BLaER1 (cell line): Measurements from ENCODE around the gene HGFAC.
A peak's percentile ranks its signal among the peaks of the same experiment; 100 is the strongest.

Experiments
- H3K27ac ChIP-seq: shearing (Covaris generic); formaldehyde crosslinking; 2 replicates; pipeline ENCODE4 v1.8.1; 2022
- H3K27me3 ChIP-seq: shearing (Covaris generic); formaldehyde crosslinking; 2 replicates; pipeline ENCODE4 v1.8.1; 2022
- H3K36me3 ChIP-seq: shearing (Covaris generic); formaldehyde crosslinking; 2 replicates; pipeline ENCODE4 v1.8.1; 2022
- H3K4me1 ChIP-seq: shearing (Covaris generic); formaldehyde crosslinking; 2 replicates; pipeline ENCODE4 v1.8.1; 2022
- H3K4me2 ChIP-seq: shearing (Covaris generic); formaldehyde crosslinking; 2 replicates; pipeline ENCODE4 v1.8.1; 2022
- H3K4me3 ChIP-seq: shearing (Covaris generic); formaldehyde crosslinking; 2 replicates; pipeline ENCODE4 v1.8.1; 2022
- H3K9ac ChIP-seq: shearing (Covaris generic); formaldehyde crosslinking; 2 replicates; pipeline ENCODE4 v1.8.1; 2022
- H3K9me3 ChIP-seq: shearing (Covaris generic); formaldehyde crosslinking; 2 replicates; pipeline ENCODE4 v1.8.1; 2022
- H4K20me1 ChIP-seq: shearing (Covaris generic); formaldehyde crosslinking; 2 replicates; pipeline ENCODE4 v1.8.1; 2022
- Cebpa-rat ChIP-seq: shearing (Covaris generic); IDR thresholded peaks from 2 replicates; pipeline ENCODE4 v1.8.1; 2022

The HGFAC gene

GRCh38 chr4:3423406-3423805 lies 18.4 kb upstream of the HGFAC start:
- Histone ChIP-seq H3K36me3 (peaks cover 78% of the 10 kb centered on the region), H3K4me1 (peaks cover 37% of the 10 kb centered on the region), H3K9me3 (no peaks in the 10 kb centered on the region), H3K27ac (no peak overlapping the region), H3K4me3 (no peak overlapping the region), H3K9ac (no peak overlapping the region), H3K4me2 (no peak overlapping the region), H4K20me1 (peaks cover 76% of the 10 kb centered on the region), H3K27me3 (no peaks in the 10 kb centered on the region)
- TF ChIP-seq Cebpa-rat: no peak

DNA sequence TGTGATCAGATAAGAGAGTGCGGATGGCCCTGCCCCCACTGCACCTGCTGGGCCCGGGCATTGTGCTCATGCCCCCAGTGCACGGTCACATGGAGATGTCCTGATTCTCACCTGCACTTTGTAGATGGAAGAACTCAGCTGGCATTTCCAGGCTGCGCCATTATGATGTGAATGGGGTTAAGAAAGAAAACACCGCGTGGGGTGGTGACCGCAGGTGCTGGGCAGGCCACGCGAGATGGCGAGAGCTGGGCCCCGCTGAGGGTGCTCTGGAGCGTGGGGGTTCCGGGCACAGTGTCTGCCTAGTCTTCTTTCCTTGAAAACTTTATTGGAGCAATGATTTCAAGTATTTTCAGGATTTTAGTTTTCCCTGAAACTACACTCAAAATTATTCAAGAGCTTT lies 17.8 kb upstream of the HGFAC start:
- no peak overlapping the region for H3K4me3 ChIP-seq
- peaks cover 76% of the 10 kb centered on the region for H4K20me1 ChIP-seq
- H3K4me2 ChIP-seq: no peak overlapping the region
- peaks cover 37% of the 10 kb centered on the region for H3K4me1 ChIP-seq
- no peaks in the 10 kb centered on the region for H3K27me3 ChIP-seq
- no peak overlapping the region for H3K9ac ChIP-seq
- H3K36me3 ChIP-seq: peaks cover 78% of the 10 kb centered on the region
- no peak overlapping the region for H3K27ac ChIP-seq
- no peaks in the 10 kb centered on the region for H3K9me3 ChIP-seq
- no peak for TF ChIP-seq Cebpa-rat

DNA sequence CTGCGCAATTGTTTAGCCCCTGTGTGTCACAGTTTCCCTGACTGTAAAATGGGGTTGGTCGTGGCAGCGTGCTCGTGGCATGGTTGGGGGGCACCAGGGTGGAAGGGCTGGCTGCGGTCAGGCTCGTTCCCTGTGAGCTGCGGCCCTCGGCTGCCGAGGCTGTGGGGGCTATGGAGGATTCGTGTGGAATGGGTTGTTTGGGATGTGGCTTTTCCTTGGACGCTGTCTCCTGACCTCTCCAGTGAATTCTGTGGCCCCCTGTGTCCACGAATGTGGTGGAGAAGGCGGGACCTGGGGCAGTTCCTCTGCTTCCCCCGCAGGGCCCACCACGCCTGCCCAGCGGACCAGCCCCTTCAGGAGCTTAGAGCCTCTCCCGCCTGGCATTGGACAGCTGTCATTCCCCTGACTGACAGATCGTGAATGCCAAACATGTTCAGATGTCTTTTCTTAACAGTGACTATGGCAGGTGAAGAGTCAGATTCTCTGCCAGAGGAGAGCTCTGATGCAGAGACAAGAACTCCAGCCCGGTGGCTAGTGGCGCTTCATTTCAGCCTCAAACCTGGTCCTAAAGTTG lies 17.2 kb upstream of the HGFAC start:
- H3K9me3 ChIP-seq: no peaks in the 10 kb centered on the region
- H3K4me3 ChIP-seq: no peak overlapping the region
- no peak for TF ChIP-seq Cebpa-rat
- H3K36me3 ChIP-seq: peaks cover 79% of the 10 kb centered on the region
- H3K4me1 ChIP-seq: peaks cover 39% of the 10 kb centered on the region
- peaks cover 79% of the 10 kb centered on the region for H4K20me1 ChIP-seq
- no peak overlapping the region for H3K9ac ChIP-seq
- H3K4me2 ChIP-seq: no peak overlapping the region
- no peak overlapping the region for H3K27ac ChIP-seq
- no peaks in the 10 kb centered on the region for H3K27me3 ChIP-seq

DNA sequence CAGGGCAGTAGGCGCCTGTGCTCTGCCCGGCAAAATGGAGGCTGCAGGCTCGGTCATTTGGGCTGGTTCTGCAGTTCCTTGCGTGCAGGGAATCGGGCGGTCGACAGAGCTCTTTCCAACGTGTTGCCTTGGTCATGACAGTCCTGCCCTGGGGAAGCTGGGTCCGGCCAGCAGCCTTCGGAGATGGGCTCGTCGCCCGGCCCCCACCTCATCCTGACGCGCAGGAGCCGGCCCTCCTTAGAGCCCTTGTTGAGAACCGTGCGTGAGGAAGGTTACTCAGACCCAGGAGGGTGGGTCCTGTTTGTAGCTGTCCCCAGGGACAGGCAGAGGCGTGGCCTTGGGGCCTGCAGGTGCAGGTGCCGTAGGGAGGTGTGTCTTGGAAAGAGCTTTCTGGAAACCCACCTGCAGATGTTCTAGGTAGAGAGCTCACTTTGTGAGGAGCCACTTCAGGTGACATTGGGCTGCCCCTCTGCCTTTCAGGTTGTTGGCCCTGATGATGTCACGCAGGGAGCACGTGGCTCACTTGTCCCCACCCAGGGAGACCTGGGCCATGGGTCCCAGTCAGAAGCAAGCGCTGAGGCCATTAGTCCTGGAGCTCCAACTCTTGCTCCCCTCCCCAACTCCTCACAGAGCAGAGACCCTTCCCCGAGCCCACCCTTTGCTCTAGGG lies 15.2 kb upstream of the HGFAC start:
- Histone ChIP-seq H3K36me3 (peaks cover 76% of the 10 kb centered on the region), H3K4me2 (peak overlapping the region; percentile 43), H3K9me3 (no peaks in the 10 kb centered on the region), H3K9ac (no peak overlapping the region), H3K4me3 (no peak overlapping the region), H3K27me3 (no peaks in the 10 kb centered on the region), H4K20me1 (peaks cover 77% of the 10 kb centered on the region), H3K4me1 (peaks cover 54% of the 10 kb centered on the region), H3K27ac (no peak overlapping the region)
- TF ChIP-seq Cebpa-rat: no peak

DNA sequence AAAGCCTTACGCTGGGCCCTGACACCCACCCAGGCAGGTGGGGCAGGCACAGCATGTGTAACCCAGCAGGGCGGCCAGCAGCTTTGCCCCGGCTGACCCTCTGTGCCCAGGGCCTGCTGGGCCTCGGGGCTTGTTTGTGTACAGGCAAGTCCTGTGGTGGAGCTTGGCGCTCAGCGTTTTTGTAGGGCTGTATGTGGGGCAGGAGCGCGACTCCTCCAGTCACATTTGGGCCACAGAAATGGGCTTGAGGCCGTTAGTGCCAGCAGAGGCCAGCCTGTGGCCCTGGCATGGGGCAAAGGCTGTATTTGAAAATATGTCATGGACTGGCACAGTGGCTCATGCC lies 14.7 kb upstream of the HGFAC start:
- peaks cover 76% of the 10 kb centered on the region for H3K36me3 ChIP-seq
- H3K27ac ChIP-seq: no peak overlapping the region
- H3K27me3 ChIP-seq: no peaks in the 10 kb centered on the region
- no peak overlapping the region for H3K9ac ChIP-seq
- no peak overlapping the region for H3K4me3 ChIP-seq
- no peaks in the 10 kb centered on the region for H3K9me3 ChIP-seq
- H3K4me2 ChIP-seq: peak overlapping the region; percentile 43
- peaks cover 77% of the 10 kb centered on the region for H4K20me1 ChIP-seq
- peaks cover 57% of the 10 kb centered on the region for H3K4me1 ChIP-seq
- TF ChIP-seq Cebpa-rat: no peak

GRCh38 chr4:3427706-3428446 lies 13.9 kb upstream of the HGFAC start:
- Histone ChIP-seq H3K27me3 (no peaks in the 10 kb centered on the region), H3K9ac (no peak overlapping the region), H3K36me3 (peaks cover 76% of the 10 kb centered on the region), H3K9me3 (no peaks in the 10 kb centered on the region), H4K20me1 (peaks cover 83% of the 10 kb centered on the region), H3K4me3 (no peak overlapping the region), H3K27ac (no peak overlapping the region), H3K4me1 (peaks cover 63% of the 10 kb centered on the region), H3K4me2 (peak overlapping the region; percentile 43)
- TF ChIP-seq Cebpa-rat: no peak

DNA sequence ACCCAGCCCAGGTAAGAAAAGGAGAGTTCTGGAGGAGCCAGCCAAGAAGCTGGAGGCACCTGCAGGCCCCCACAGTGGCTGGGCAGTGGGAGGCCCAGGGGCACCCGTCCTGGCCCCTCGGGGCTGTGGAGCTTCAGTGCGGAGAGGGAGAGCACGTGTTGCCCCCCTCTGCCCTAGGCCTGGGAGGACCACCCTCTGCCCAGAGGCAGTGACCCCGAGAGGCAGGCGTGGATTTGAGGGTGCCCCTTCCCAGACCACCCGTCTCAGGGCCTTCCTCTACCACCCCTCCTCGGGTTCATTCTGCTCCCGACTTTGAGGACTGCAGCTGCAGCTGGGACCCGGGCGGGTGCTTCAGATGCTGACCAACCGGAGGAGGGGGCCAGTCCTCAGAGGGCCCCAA lies 12.1 kb upstream of the HGFAC start:
- Histone ChIP-seq H3K27ac (peak overlapping the region; percentile 64; the same call in 1 of the 2 replicates), H3K4me1 (peaks cover 80% of the 10 kb centered on the region), H3K4me2 (peak overlapping the region; percentile 71), H3K4me3 (no peak overlapping the region), H3K36me3 (peaks cover 76% of the 10 kb centered on the region), H3K27me3 (no peaks in the 10 kb centered on the region), H3K9ac (peak overlapping the region; percentile 42; the same call in 1 of the 2 replicates), H3K9me3 (no peaks in the 10 kb centered on the region), H4K20me1 (peaks cover 83% of the 10 kb centered on the region)
- no peak for TF ChIP-seq Cebpa-rat

GRCh38 chr4:3430524-3430923 lies 11.2 kb upstream of the HGFAC start:
- H3K27ac ChIP-seq: peak overlapping the region; percentile 64
- peak overlapping the region; percentile 71 for H3K4me2 ChIP-seq
- H3K9me3 ChIP-seq: no peaks in the 10 kb centered on the region
- H3K9ac ChIP-seq: no peak overlapping the region
- H3K36me3 ChIP-seq: peaks cover 73% of the 10 kb centered on the region
- H3K4me1 ChIP-seq: peaks cover 89% of the 10 kb centered on the region
- H3K27me3 ChIP-seq: no peaks in the 10 kb centered on the region
- H4K20me1 ChIP-seq: peaks cover 86% of the 10 kb centered on the region
- H3K4me3 ChIP-seq: no peak overlapping the region
- no peak for TF ChIP-seq Cebpa-rat

- peaks cover 93% of the 10 kb centered on the region for H4K20me1 ChIP-seq
Observed at GRCh38 chr4:3431446-3431993, 10.2 kb upstream of the HGFAC start.

DNA sequence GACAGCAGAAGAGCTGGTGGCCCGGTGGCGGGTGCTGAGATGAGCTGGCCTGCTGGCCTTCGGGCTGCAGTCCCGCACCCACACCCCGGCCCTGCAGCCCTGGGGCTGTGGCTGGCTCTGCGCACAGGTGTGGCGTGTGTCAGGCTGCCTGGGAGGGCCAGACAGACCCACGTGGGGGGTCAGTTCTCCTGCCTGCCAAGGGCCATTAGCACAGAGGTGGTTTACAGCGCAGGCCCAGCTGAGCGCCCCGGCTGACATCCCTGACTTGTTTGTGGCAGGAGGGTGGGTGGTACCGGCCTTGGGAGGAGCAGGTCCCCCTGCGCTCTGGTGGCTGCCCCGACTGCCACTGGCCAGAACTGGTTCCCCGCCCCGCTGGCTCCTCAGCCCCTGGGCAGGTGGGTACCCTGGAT lies 9.4 kb upstream of the HGFAC start:
- TF ChIP-seq Cebpa-rat: no peak
- H3K27me3 ChIP-seq: no peaks in the 10 kb centered on the region
- no peak overlapping the region for H3K4me3 ChIP-seq
- H3K36me3 ChIP-seq: peaks cover 63% of the 10 kb centered on the region
- no peak overlapping the region for H3K9ac ChIP-seq
- peaks cover 96% of the 10 kb centered on the region for H3K4me1 ChIP-seq
- 0 out of 2 replicates have a peak overlapping the region, but pooled peaks have one; percentile 13 for H3K27ac ChIP-seq
- H3K4me2 ChIP-seq: no peak overlapping the region
- no peaks in the 10 kb centered on the region for H3K9me3 ChIP-seq
- H4K20me1 ChIP-seq: peaks cover 93% of the 10 kb centered on the region

More at GRCh38 chr4:3431446-3431993, 10.2 kb upstream of the HGFAC start:
- 0 out of 2 replicates have a peak overlapping the region, but pooled peaks have one; percentile 64 for H3K27ac ChIP-seq
- no peaks in the 10 kb centered on the region for H3K27me3 ChIP-seq
- H3K9ac ChIP-seq: no peak overlapping the region
- H3K4me1 ChIP-seq: peaks cover 96% of the 10 kb centered on the region
- TF ChIP-seq Cebpa-rat: no peak
- no peaks in the 10 kb centered on the region for H3K9me3 ChIP-seq
- no peak overlapping the region for H3K4me3 ChIP-seq
- H3K4me2 ChIP-seq: no peak overlapping the region
- peaks cover 71% of the 10 kb centered on the region for H3K36me3 ChIP-seq
